CD4-positive, alpha-beta T cell (primary cell): ENCODE results near the gene UPF2. TPM values are rescaled to one million over a fixed set of nuclear protein-coding genes. Genes with fewer than 3 reads are reported as not detected.
A peak's percentile ranks its signal among the peaks of the same experiment; 100 is the strongest.

ENCODE experiments used
- ATAC-seq: fragments of 200-7000 bp; cut with Tn5 transposase; one replicate; pipeline ENCODE4 v1.10.0; 2022; ENCODE audit warnings: mild to moderate bottlenecking; ENCODE audit not compliant: poor library complexity
- CTCF ChIA-PET: fragments of 350-600 bp; sonication (Branson Sonifier 250); formaldehyde crosslinking; loops from one replicate; lab custom pipeline; 2021; ENCODE audit warnings: antibody characterized with exemption, inconsistent platforms; lab: Charles Lee
- POLR2A ChIA-PET: fragments of 350-600 bp; sonication (Branson Sonifier 250); formaldehyde crosslinking; loops from one replicate; lab custom pipeline; 2021; ENCODE audit warnings: antibody characterized with exemption, inconsistent platforms; lab: Charles Lee
- DNase-seq, 14 experiments: peaks; one replicate each; pipeline ENCODE4 v3.0.0-alpha.2; 2013 to 2020; ENCODE audit warnings: mixed read lengths in 2 of 14
- H3K27ac ChIP-seq, 2 donors: one replicate each; pipeline versions ENCODE4 v1.5.1 to v1.7.0; 2013; ENCODE audit warnings: low read length in 2 of 2, low read depth in 1 of 2, mild to moderate bottlenecking in 1 of 2
- H3K27me3 ChIP-seq, 2 experiments: 1 replicate in 1 of 2; 2 replicates in 1 of 2; pipeline versions ENCODE4 v1.6.1 to v1.7.0; 2013; ENCODE audit warnings: low read length in 2 of 2, control low read depth in 1 of 2, mild to moderate bottlenecking in 1 of 2, moderate library complexity in 1 of 2; ENCODE audit not compliant: insufficient read depth in 2 of 2, control insufficient read depth in 1 of 2
- H3K36me3 ChIP-seq: one replicate; pipeline ENCODE4 v1.6.1; 2013; ENCODE audit warnings: low read length, control low read depth; ENCODE audit not compliant: insufficient read depth
- H3K4me1 ChIP-seq: one replicate; pipeline ENCODE4 v1.6.1; 2013; ENCODE audit warnings: low read length, control low read depth; ENCODE audit not compliant: insufficient read depth
- H3K4me3 ChIP-seq: one replicate; pipeline ENCODE4 v1.5.1; 2013; ENCODE audit warnings: mild to moderate bottlenecking, low read length, moderate library complexity
- H3K9me3 ChIP-seq, 2 experiments: 1 replicate in 1 of 2; 2 replicates in 1 of 2; pipeline versions ENCODE4 v1.6.1 to v1.7.0; 2013; ENCODE audit warnings: low read length in 2 of 2, mild to moderate bottlenecking in 2 of 2, control low read depth in 1 of 2, moderate library complexity in 1 of 2; ENCODE audit not compliant: control insufficient read depth in 1 of 2, insufficient read depth in 1 of 2
- H3K27ac Mint-ChIP-seq: one replicate; pipeline ENCODE4 v1.8.0; 2020; ENCODE audit warnings: mixed read lengths
- H3K27me3 Mint-ChIP-seq: one replicate; pipeline ENCODE4 v1.8.0; 2021; ENCODE audit warnings: mixed read lengths
- H3K36me3 Mint-ChIP-seq: one replicate; pipeline ENCODE4 v1.8.0; 2021; ENCODE audit warnings: low read depth, mixed read lengths
- H3K4me1 Mint-ChIP-seq: one replicate; pipeline ENCODE4 v1.8.0; 2021; ENCODE audit warnings: low read depth, mixed read lengths
- H3K4me3 Mint-ChIP-seq: one replicate; pipeline ENCODE4 v1.8.0; 2020; ENCODE audit warnings: mild to moderate bottlenecking, mixed read lengths
- H3K9me3 Mint-ChIP-seq: one replicate; pipeline ENCODE4 v1.8.0; 2020; ENCODE audit warnings: mixed read lengths
- CTCF ChIP-seq: fragments of 200-600 bp; IDR thresholded peaks from one replicate; pipeline ENCODE4 v1.8.0; 2022; ENCODE audit warnings: antibody characterized with exemption, mild to moderate bottlenecking
- intact Hi-C, 2 experiments: fragments of 100-400 bp; cut with DNase I in 1 of 2; cut with micrococcal nuclease in 1 of 2; formaldehyde crosslinking; loops; one replicate each; pipeline versions ENCODE4 v1.15.1 to v1.9.0; 2023 to 2025; cut with DNase I, micrococcal nuclease
- total RNA-seq, 174 experiments: library from RNA in 2 of 174; stranded (reverse) in 2 of 174; gene quantifications; one replicate each; pipeline ENCODE4 v1.2.3 and lab custom pipeline; 2021 to 2026

Gene UPF2
- total RNA-seq, 2 experiments from 2014 or later = 14.5 to 15.3 TPM

GRCh38 chr10:12036073-12036655 is 6.4 kb downstream of the UPF2 start:
- ChIA-PET CTCF (no interaction called here), POLR2A (no interaction called here)
- Mint-ChIP-seq H3K36me3 (peaks cover 40% of the 10 kb centered on the region), H3K27ac (peak overlapping the region; percentile 2), H3K4me1 (peaks cover 35% of the 10 kb centered on the region), H3K9me3 (no peaks in the 10 kb centered on the region), H3K4me3 (no peak overlapping the region), H3K27me3 (no peaks in the 10 kb centered on the region)
- intact Hi-C loops = no loop called here
- no peak for TF ChIP-seq CTCF
- H3K36me3 ChIP-seq = peaks cover 40% of the 10 kb centered on the region
- no peak overlapping the region for H3K27ac ChIP-seq
- H3K4me3 ChIP-seq = no peak overlapping the region
- H3K27me3 ChIP-seq = no peaks in the 10 kb centered on the region
- H3K9me3 ChIP-seq = no peaks in the 10 kb centered on the region
- H3K4me1 ChIP-seq = no peaks in the 10 kb centered on the region
- no peak for DNase-seq
- no peak for ATAC-seq

GRCh38 chr10:12031404-12031803 is 11.2 kb downstream of the UPF2 start:
- no peaks in the 10 kb centered on the region for H3K9me3 Mint-ChIP-seq
- peaks cover 37% of the 10 kb centered on the region for H3K4me1 Mint-ChIP-seq
- intact Hi-C loops = no loop called here
- ATAC-seq = no peak
- ChIA-PET POLR2A (interaction anchor here (0.7 to 3.3 kb wide), 2 partner anchors 9 to 11 kb away, joined by 3 to 16 read pairs; partner anchors contain the start of gene UPF2), CTCF (no interaction called here)
- H3K4me3 ChIP-seq = no peak overlapping the region
- H3K36me3 Mint-ChIP-seq = peaks cover 78% of the 10 kb centered on the region
- H3K36me3 ChIP-seq = peaks cover 76% of the 10 kb centered on the region
- no peak overlapping the region for H3K4me3 Mint-ChIP-seq
- DNase-seq = no peak
- no peak for TF ChIP-seq CTCF
- H3K4me1 ChIP-seq = no peaks in the 10 kb centered on the region
- no peaks in the 10 kb centered on the region for H3K27me3 ChIP-seq
- H3K9me3 ChIP-seq = no peaks in the 10 kb centered on the region
- H3K27ac Mint-ChIP-seq = peak overlapping the region; percentile 37
- no peak overlapping the region for H3K27ac ChIP-seq
- H3K27me3 Mint-ChIP-seq = no peaks in the 10 kb centered on the region

GRCh38 chr10:12027539-12027938 is 15.1 kb downstream of the UPF2 start:
- ChIA-PET CTCF (no interaction called here), POLR2A (no interaction called here)
- Histone ChIP-seq H3K27ac (no peak overlapping the region), H3K27me3 (no peaks in the 10 kb centered on the region), H3K4me1 (peaks cover 9% of the 10 kb centered on the region), H3K9me3 (no peaks in the 10 kb centered on the region), H3K4me3 (no peak overlapping the region), H3K36me3 (peaks cover 45% of the 10 kb centered on the region)
- no peaks in the 10 kb centered on the region for H3K27me3 Mint-ChIP-seq
- peaks cover 65% of the 10 kb centered on the region for H3K36me3 Mint-ChIP-seq
- no peak overlapping the region for H3K4me3 Mint-ChIP-seq
- TF ChIP-seq CTCF = no peak
- DNase-seq = no peak
- peaks cover 42% of the 10 kb centered on the region for H3K4me1 Mint-ChIP-seq
- H3K27ac Mint-ChIP-seq = no peak overlapping the region
- ATAC-seq = no peak
- no peaks in the 10 kb centered on the region for H3K9me3 Mint-ChIP-seq
- intact Hi-C loops = no loop called here
